GM12892 (cell line): ENCODE results near the gene NIPBL.

Experiments used
- POLR2A ChIP-seq: IDR thresholded peaks from 2 replicates; pipeline ENCODE4 v1.6.1; 2011; ENCODE audit warnings: low read depth, low read length, control low read depth
- TAF1 ChIP-seq: IDR thresholded peaks from 2 replicates; pipeline ENCODE4 v1.6.1; 2011; ENCODE audit warnings: low read depth, mild to moderate bottlenecking, control low read depth, low read length, borderline replicate concordance

GRCh38 chr5:36978196-36978595, 101.6 kb downstream of the NIPBL start:
- TF ChIP-seq TAF1 (no peak), POLR2A (no peak)
